RWPE2 (cell line): ENCODE measurements around the gene CLEC20A.

Experiments
- ATAC-seq: fragments of 200-7000 bp; cut with Tn5 transposase; 3 replicates; pipeline ENCODE4 v1.9.1; 2021; ENCODE audit warnings: low read depth
- DNase-seq: peaks from one replicate; pipeline ENCODE4 v3.0.0-alpha.2; 2020; ENCODE audit warnings: low spot score
- H3K27ac ChIP-seq: fragments of 450-650 bp; 2 replicates; pipeline ENCODE4 v1.5.1; 2017; ENCODE audit warnings: mild to moderate bottlenecking; ENCODE audit not compliant: poor library complexity, severe bottlenecking
- H3K27me3 ChIP-seq: fragments of 250-450 bp; sonication (Bioruptor Pico); 2 replicates; pipeline ENCODE4 v1.5.1; 2021; ENCODE audit warnings: mild to moderate bottlenecking, moderate library complexity; ENCODE audit not compliant: insufficient read depth, poor library complexity, severe bottlenecking
- H3K36me3 ChIP-seq: fragments of 250-450 bp; sonication (Bioruptor Pico); 2 replicates; pipeline ENCODE4 v1.5.1; 2020; ENCODE audit warnings: low read depth, mild to moderate bottlenecking, moderate library complexity
- H3K4me1 ChIP-seq: fragments of 250-450 bp; sonication (Bioruptor Pico); 2 replicates; pipeline ENCODE4 v1.5.1; 2021; ENCODE audit warnings: mild to moderate bottlenecking, moderate library complexity; ENCODE audit not compliant: insufficient read depth, poor library complexity, severe bottlenecking
- H3K4me3 ChIP-seq: fragments of 250-450 bp; sonication (Bioruptor Pico); 2 replicates; pipeline ENCODE4 v1.5.1; 2021; ENCODE audit warnings: mild to moderate bottlenecking, moderate library complexity; ENCODE audit not compliant: severe bottlenecking
- H3K9me3 ChIP-seq: fragments of 250-450 bp; sonication (Bioruptor Pico); 2 replicates; pipeline ENCODE4 v1.5.1; 2021; ENCODE audit warnings: mild to moderate bottlenecking, moderate library complexity; ENCODE audit not compliant: severe bottlenecking
- CTCF ChIP-seq: fragments of 450-650 bp; IDR thresholded peaks from one replicate; pipeline ENCODE4 v1.5.1; 2017; ENCODE audit warnings: mild to moderate bottlenecking, moderate library complexity; ENCODE audit not compliant: poor library complexity, severe bottlenecking

Gene CLEC20A

GRCh38 chr1:178490136-178490535 lies 6.6 kb downstream of the CLEC20A start:
- DNase-seq (no peak), ATAC-seq (no peak)
- Histone ChIP-seq H3K4me1 (no peaks in the 10 kb centered on the region), H3K27ac (no peak overlapping the region), H3K9me3 (no peaks in the 10 kb centered on the region), H3K36me3 (no peaks in the 10 kb centered on the region), H3K4me3 (no peak overlapping the region), H3K27me3 (no peaks in the 10 kb centered on the region)
- no peak for TF ChIP-seq CTCF

- no peak for DNase-seq
- no peaks in the 10 kb centered on the region for H3K36me3 ChIP-seq
- H3K27me3 ChIP-seq, result no peaks in the 10 kb centered on the region
- no peak overlapping the region for H3K4me3 ChIP-seq
- H3K27ac ChIP-seq, result no peak overlapping the region
- no peaks in the 10 kb centered on the region for H3K4me1 ChIP-seq
- TF ChIP-seq CTCF, result no peak
- no peaks in the 10 kb centered on the region for H3K9me3 ChIP-seq
- no peak for ATAC-seq
Observed at GRCh38 chr1:178489399-178489798, 7.4 kb downstream of the CLEC20A start.

- no peak for TF ChIP-seq CTCF
- Histone ChIP-seq H3K27ac (no peak overlapping the region), H3K27me3 (no peaks in the 10 kb centered on the region), H3K36me3 (no peaks in the 10 kb centered on the region), H3K4me1 (no peaks in the 10 kb centered on the region), H3K4me3 (no peak overlapping the region), H3K9me3 (no peaks in the 10 kb centered on the region)
- ATAC-seq (no peak), DNase-seq (no peak)
Observed at GRCh38 chr1:178488393-178488792, 8.4 kb downstream of the CLEC20A start.

GRCh38 chr1:178487070-178487615 lies 9.6 kb downstream of the CLEC20A start:
- H3K27ac ChIP-seq, result no peak overlapping the region
- no peak for DNase-seq
- TF ChIP-seq CTCF, result no peak
- no peaks in the 10 kb centered on the region for H3K9me3 ChIP-seq
- H3K36me3 ChIP-seq, result no peaks in the 10 kb centered on the region
- no peak for ATAC-seq
- H3K4me3 ChIP-seq, result no peak overlapping the region
- no peaks in the 10 kb centered on the region for H3K4me1 ChIP-seq
- H3K27me3 ChIP-seq, result no peaks in the 10 kb centered on the region
